Smooth muscle cell (in vitro differentiated cells): ENCODE measurements around the gene JAG2. TPM values are rescaled to one million over a fixed set of nuclear protein-coding genes. Genes with fewer than 3 reads are reported as not detected.

ENCODE experiments used
- DNase-seq: peaks from one replicate; lab custom pipeline; 2025; ENCODE audit not compliant: unreplicated experiment; lab: John Stamatoyannopoulos, UW
- H2AFZ ChIP-seq: fragments of 200-600 bp; sonication (generic); 2 replicates; pipeline ENCODE4 v1.6.0; 2016; ENCODE audit warnings: antibody characterized with exemption, low read depth, mild to moderate bottlenecking
- H3F3A ChIP-seq: fragments of 200-600 bp; sonication (generic); 2 replicates; pipeline ENCODE4 v1.6.0; 2017; ENCODE audit warnings: antibody characterized with exemption, low read depth
- H3K27ac ChIP-seq: fragments of 200-600 bp; sonication (generic); 2 replicates; pipeline ENCODE4 v1.5.1; 2016; ENCODE audit warnings: low read depth, mild to moderate bottlenecking
- H3K27me3 ChIP-seq: fragments of 200-600 bp; sonication (generic); 2 replicates; pipeline ENCODE4 v1.6.1; 2016; ENCODE audit warnings: low read depth, mild to moderate bottlenecking
- H3K36me3 ChIP-seq: fragments of 200-600 bp; sonication (generic); 2 replicates; pipeline ENCODE4 v1.5.1; 2016; ENCODE audit warnings: low read depth
- H3K4me1 ChIP-seq: fragments of 200-600 bp; sonication (generic); 2 replicates; pipeline ENCODE4 v1.5.1; 2016; ENCODE audit warnings: low read depth
- H3K4me2 ChIP-seq: fragments of 200-600 bp; sonication (generic); 2 replicates; pipeline ENCODE4 v1.6.0; 2016; ENCODE audit warnings: mild to moderate bottlenecking
- H3K4me3 ChIP-seq: fragments of 200-600 bp; sonication (generic); 2 replicates; pipeline ENCODE4 v1.5.1; 2016; ENCODE audit warnings: mild to moderate bottlenecking
- H3K79me2 ChIP-seq: fragments of 200-600 bp; sonication (generic); 2 replicates; pipeline ENCODE4 v1.6.0; 2016; ENCODE audit warnings: low read depth, mild to moderate bottlenecking
- H3K9ac ChIP-seq: fragments of 200-600 bp; sonication (generic); 2 replicates; pipeline ENCODE4 v1.6.0; 2016; ENCODE audit warnings: low read depth
- H3K9me3 ChIP-seq: fragments of 200-600 bp; sonication (generic); replicated peaks from 2 replicates; pipeline ENCODE4 v1.5.1; 2016; ENCODE audit warnings: low read depth
- H4K20me1 ChIP-seq: fragments of 200-600 bp; sonication (generic); 2 replicates; pipeline ENCODE4 v1.6.0; 2016; ENCODE audit warnings: low read depth
- CTCF ChIP-seq: fragments of 200-600 bp; sonication (generic); IDR thresholded peaks from 2 replicates; pipeline ENCODE4 v1.5.1; 2017; ENCODE audit warnings: borderline replicate concordance, mild to moderate bottlenecking, antibody characterized with exemption; ENCODE audit not compliant: insufficient read depth, poor library complexity, severe bottlenecking
- WGBS: methylation state at CpG from one replicate; pipeline ENCODE4 v1.1.7; 2016; ENCODE audit warnings: low lambda C conversion rate; 5-methylcytosine and 5-hydroxymethylcytosine counted together
- polyA plus RNA-seq: library from polyadenylated mRNA; unstranded; fragments of >200 nt; fragmentation: Nextera tagmentation; extraction: Ambion mirVana; gene quantifications from 2 replicates; pipeline ENCODE4 v1.2.1, GENCODE V29; 2016
- total RNA-seq: library from RNA; depleted of rRNA; stranded (reverse); fragments of >200 nt; gene quantifications from 2 replicates; pipeline ENCODE4 v1.2.3, GENCODE V29; 2014

The JAG2 gene
- total and polyA plus RNA-seq, 2 experiments from 2014 or later: 5.0 to 5.8 TPM

GRCh38 chr14:105147671-105148603 lies 20.6 kb downstream of the JAG2 start:
- H2AFZ ChIP-seq: no peak overlapping the region

GRCh38 chr14:105146976-105147635 lies 21.5 kb downstream of the JAG2 start:
- no peak overlapping the region for H3K4me3 ChIP-seq
- no peaks in the 10 kb centered on the region for H3K9me3 ChIP-seq
- no peak overlapping the region for H3K4me2 ChIP-seq
- no peak overlapping the region for H2AFZ ChIP-seq
- WGBS: 95% methylated on average over 19 of the region's 22 CpGs
- no peak for TF ChIP-seq CTCF
- H3K79me2 ChIP-seq: no peaks in the 10 kb centered on the region
- H3K4me1 ChIP-seq: no peaks in the 10 kb centered on the region
- H3K36me3 ChIP-seq: no peaks in the 10 kb centered on the region
- H4K20me1 ChIP-seq: no peaks in the 10 kb centered on the region
- no peak overlapping the region for H3K9ac ChIP-seq
- DNase-seq: no peak
- H3K27me3 ChIP-seq: no peaks in the 10 kb centered on the region
- H3F3A ChIP-seq: no peaks in the 10 kb centered on the region
- no peak overlapping the region for H3K27ac ChIP-seq

More at GRCh38 chr14:105147671-105148603, 20.6 kb downstream of the JAG2 start:
- no peak overlapping the region for H3K4me3 ChIP-seq
- no peak overlapping the region for H3K9ac ChIP-seq
- no peak for DNase-seq
- no peak for TF ChIP-seq CTCF
- H3K79me2 ChIP-seq: no peaks in the 10 kb centered on the region
- H3K27ac ChIP-seq: no peak overlapping the region
- H3K36me3 ChIP-seq: no peaks in the 10 kb centered on the region
- H4K20me1 ChIP-seq: no peaks in the 10 kb centered on the region
- 96% methylated on average over 35 of the region's 62 CpGs for WGBS
- H3K27me3 ChIP-seq: no peaks in the 10 kb centered on the region
- H3K9me3 ChIP-seq: no peaks in the 10 kb centered on the region
- no peak overlapping the region for H3K4me2 ChIP-seq
- H3K4me1 ChIP-seq: no peaks in the 10 kb centered on the region
- H3F3A ChIP-seq: no peaks in the 10 kb centered on the region

GRCh38 chr14:105146181-105146975 lies 22.2 kb downstream of the JAG2 start:
- H3K4me3 ChIP-seq: no peak overlapping the region
- no peaks in the 10 kb centered on the region for H3F3A ChIP-seq
- TF ChIP-seq CTCF: no peak
- H3K9me3 ChIP-seq: no peaks in the 10 kb centered on the region
- H4K20me1 ChIP-seq: no peaks in the 10 kb centered on the region
- no peak overlapping the region for H3K4me2 ChIP-seq
- no peak overlapping the region for H2AFZ ChIP-seq
- H3K79me2 ChIP-seq: no peaks in the 10 kb centered on the region
- H3K4me1 ChIP-seq: no peaks in the 10 kb centered on the region
- H3K27ac ChIP-seq: no peak overlapping the region
- no peaks in the 10 kb centered on the region for H3K36me3 ChIP-seq
- DNase-seq: no peak
- no peak overlapping the region for H3K9ac ChIP-seq
- no peaks in the 10 kb centered on the region for H3K27me3 ChIP-seq
- WGBS: 94% methylated on average over 37 of the region's 40 CpGs
